ENCODE results near the gene ZFAND3.

GRCh38 chr6:38065734-38066305, 246.3 kb downstream of the ZFAND3 start:
- TF ChIP-seq CTCF (IDR thresholded peaks at IDR 0.05; ENCODE audit: insufficient read depth, low read depth, low read length) (no peak), EZH2 (IDR thresholded peaks at IDR 0.05; ENCODE audit: insufficient read depth, low read length) (no peak)

Measured in astrocyte (in vitro differentiated cells and primary cell).